GM12873 (cell line): ENCODE results near the gene HDAC4.

Experiments used
- CTCF ChIP-seq: IDR thresholded peaks from 2 replicates; pipeline ENCODE4 v1.5.1; 2012; ENCODE audit warnings: low read depth, mild to moderate bottlenecking, moderate library complexity, low read length, control low read depth; ENCODE audit not compliant: insufficient read depth; ENCODE audit errors: missing control alignments

The HDAC4 gene

GRCh38 chr2:239389414-239390329 lies 11.1 kb downstream of the HDAC4 start:
- no peak for TF ChIP-seq CTCF

- TF ChIP-seq CTCF, result no peak
These were observed 12.3 kb downstream of the HDAC4 start for GRCh38 chr2:239388236-239389151.

- no peak for TF ChIP-seq CTCF
These were observed 13.0 kb downstream of the HDAC4 start for GRCh38 chr2:239387811-239388210.

- TF ChIP-seq CTCF, result no peak
These were observed 13.9 kb downstream of the HDAC4 start for GRCh38 chr2:239386872-239387445.

- no peak for TF ChIP-seq CTCF
These were observed 14.7 kb downstream of the HDAC4 start for GRCh38 chr2:239386001-239386670.

- TF ChIP-seq CTCF, result no peak
These were observed 15.5 kb downstream of the HDAC4 start for GRCh38 chr2:239385096-239386000.
